Skeletal muscle cell (primary cell): ENCODE data around the gene TGFBR3.
A peak's percentile ranks its signal among the peaks of the same experiment; 100 is the strongest.
"Not testable (repeated sequence)": the region's sequence is repeated elsewhere in the genome, so short reads cannot be mapped to it uniquely, and the experiment has no call there.

ENCODE experiments used
- DNase-seq: peaks from one replicate; pipeline ENCODE4 v3.0.0-alpha.2; 2010; ENCODE audit warnings: low read depth
- H3K4me3 ChIP-seq: 2 replicates; pipeline ENCODE4 v1.5.1; 2011; ENCODE audit warnings: low read depth, mild to moderate bottlenecking, control low read depth, low read length, moderate library complexity

TGFBR3 gene

DNA sequence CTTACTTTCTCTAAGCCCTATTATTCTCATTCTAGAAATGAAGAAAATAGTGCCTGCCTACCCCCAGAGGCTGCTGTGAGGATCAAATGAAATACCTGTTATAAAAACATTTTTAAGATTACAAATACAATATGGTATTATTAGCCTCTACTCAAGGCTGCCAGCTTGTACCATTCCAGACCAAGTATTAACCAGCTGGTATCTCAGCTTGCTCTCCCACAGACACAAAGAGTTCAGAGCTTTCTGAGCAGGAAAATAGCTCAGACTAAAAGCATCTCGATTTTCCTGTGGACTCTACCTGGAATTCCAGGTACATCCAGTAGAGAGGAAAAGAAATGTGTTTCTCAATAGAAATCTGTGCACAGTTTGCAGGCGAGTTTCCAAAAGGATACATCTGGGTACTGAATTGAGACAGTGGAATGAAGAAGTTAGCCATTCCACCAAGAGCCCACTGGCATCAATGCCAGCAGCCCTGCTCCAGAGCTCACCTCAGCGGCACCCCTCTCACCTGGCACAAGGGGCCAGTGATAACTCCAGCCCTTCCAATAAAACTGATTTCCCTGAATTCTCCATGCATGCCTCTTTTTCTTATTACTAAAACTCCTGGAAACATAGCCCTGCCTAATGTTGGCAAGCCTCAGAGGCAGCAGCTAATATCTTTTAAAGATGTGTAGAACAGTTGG lies 31.0 kb downstream of the TGFBR3 start:
- H3K4me3 ChIP-seq: no peak overlapping the region
- DNase-seq: no peak

DNA sequence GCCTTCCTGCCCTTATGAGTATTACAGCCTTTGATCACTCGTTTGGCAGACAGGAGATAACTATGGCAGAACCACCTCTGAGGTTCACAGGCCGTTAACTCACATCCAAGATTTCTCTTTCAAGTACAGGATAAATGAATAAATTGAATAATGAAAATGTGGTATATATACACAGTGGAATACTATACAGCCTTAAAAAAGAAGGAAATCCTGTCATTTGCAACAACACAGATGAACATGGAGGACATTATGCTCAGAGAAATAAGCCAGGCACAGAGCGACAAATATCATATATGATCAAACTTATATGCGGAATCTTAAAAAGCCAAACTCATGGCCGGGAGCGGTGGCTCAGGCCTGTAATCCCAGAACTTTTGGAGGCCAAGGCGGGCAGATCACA lies 32.6 kb downstream of the TGFBR3 start:
- H3K4me3 ChIP-seq: no peak overlapping the region
- DNase-seq: no peak

GRCh38 chr1:91852011-91852410 lies 33.9 kb downstream of the TGFBR3 start:
- not testable (repeated sequence) for H3K4me3 ChIP-seq

DNA sequence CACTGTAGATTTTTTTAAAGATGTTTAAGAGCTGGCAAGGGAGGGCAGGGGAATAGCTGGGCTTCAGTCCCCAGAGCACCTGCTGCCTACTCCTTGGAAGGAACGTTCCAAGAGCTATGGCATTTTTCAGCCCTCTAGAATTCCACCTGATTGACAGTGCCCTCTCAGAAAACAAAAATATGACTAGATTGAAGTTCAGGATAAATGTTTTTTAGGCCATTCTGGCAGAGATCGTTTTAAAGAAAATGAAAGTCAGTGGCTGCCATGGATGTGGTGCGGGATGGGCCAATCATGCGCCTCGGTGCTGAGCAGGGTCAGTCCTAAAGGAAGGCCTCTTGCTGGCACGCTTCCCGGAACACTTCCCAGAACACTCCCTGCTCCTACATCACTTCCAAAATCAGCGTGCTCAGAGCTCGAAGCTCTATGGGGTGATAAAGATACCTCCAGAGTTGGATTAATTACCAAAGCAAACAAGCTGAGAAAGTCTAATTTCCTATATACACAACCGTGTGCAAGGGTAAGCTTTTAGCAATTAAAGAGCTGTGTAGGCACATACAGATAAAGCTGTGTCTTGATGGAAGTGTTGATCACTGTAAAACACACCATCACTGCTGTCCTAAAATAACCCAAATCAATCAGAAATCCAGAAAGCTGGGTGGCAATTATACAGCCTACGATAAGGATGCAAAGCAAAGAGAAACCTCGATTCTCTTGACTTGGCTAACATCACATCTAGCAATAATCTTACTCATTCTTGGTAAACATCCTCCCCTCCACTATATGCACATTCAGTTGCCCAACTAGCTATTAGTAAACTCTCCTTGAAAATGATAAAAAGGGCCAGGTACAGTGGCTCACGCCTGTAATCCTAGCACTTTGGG lies 34.6 kb downstream of the TGFBR3 start:
- peak overlapping the region; percentile 2 for H3K4me3 ChIP-seq

More at GRCh38 chr1:91852011-91852410, 33.9 kb downstream of the TGFBR3 start:
- not testable (repeated sequence) for DNase-seq

DNA sequence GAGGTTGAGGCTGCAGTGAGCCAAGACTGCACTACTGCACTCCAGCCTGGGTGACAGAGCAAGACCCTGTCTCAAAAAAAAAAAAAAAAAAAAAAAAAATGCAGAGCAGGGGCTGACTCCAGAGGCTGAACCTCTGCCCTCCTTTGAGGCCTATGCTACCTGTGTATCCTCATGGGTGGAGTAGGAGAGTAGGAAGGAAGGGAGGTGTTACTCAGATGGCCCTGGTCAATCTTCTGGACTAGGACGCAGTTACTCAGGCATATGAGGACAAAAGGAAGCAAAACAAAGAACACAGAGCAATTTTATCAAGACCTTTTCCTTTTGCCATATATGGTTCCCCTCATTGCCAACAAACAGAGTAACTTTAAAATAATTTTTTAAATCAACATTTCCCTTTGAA lies 35.2 kb downstream of the TGFBR3 start:
- H3K4me3 ChIP-seq: no peak overlapping the region
- DNase-seq: no peak

More for the DNA sequence above, 34.6 kb downstream of the TGFBR3 start:
- peak; percentile 70 for DNase-seq

- H3K4me3 ChIP-seq: no peak overlapping the region
- no peak for DNase-seq
These were observed 38.1 kb downstream of the TGFBR3 start for GRCh38 chr1:91847851-91848250.

DNA sequence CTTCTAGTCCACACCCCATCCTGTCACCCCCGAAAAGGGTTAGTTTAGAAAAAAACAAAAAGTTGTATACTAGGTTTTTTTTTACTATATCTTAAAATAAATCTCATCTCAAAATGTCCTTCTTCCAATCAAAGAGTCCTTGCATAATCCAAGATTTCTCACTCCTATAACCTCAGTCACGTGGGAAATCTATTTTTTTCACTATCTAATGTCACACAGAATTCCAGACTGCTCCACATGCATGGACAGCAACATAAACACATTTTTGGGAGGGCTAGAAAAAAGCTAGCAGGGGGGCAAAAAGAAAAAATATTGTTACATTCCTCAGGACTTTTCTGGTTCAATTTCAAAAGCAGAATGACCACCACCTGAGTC lies 39.3 kb downstream of the TGFBR3 start:
- no peak for DNase-seq
- H3K4me3 ChIP-seq: no peak overlapping the region

- DNase-seq: no peak
- H3K4me3 ChIP-seq: no peak overlapping the region
These were observed 39.8 kb downstream of the TGFBR3 start for GRCh38 chr1:91846007-91846638.

- DNase-seq: peak; percentile 95
- no peak overlapping the region for H3K4me3 ChIP-seq
These were observed 41.0 kb downstream of the TGFBR3 start for GRCh38 chr1:91844862-91845528.

GRCh38 chr1:91843843-91844242 lies 42.1 kb downstream of the TGFBR3 start:
- DNase-seq: no peak
- H3K4me3 ChIP-seq: no peak overlapping the region

DNA sequence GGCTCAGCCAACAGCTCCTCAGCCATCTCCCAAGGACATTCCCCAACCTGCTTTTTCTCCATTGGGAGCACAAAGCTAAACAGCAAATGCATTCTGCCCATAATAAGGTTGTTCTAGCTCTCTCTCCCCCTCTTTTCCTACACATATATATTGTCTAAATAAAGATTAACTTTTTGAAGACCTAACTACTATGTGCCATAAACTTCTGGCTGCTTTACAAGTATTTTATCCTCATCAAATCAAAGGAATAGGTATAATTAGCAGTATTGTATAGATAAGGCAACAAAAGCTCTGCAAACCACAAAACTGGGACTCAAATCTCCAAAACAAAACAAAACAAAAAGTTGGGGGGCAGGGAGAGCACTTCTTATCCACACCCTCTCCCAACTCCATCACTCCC lies 43.4 kb downstream of the TGFBR3 start:
- H3K4me3 ChIP-seq: no peak overlapping the region
- no peak for DNase-seq

DNA sequence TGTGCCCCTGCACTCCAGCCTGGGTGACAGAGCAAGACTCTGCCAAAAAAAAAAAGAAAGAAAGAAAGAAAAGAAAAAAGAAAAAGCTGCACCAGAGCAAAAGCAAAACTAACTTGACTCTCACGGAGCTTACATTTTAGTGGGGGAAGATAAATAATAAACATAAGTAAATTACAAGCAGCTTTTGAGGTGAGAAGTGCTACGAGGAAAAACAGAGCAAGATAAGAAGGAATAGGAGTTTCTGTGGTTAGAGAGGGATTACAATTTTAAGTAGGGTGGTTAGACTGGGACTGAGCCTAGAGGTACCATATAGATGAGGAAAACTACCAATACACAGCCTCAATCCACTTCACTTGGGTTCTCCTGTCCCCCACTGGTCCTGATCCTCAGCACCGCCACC lies 43.9 kb downstream of the TGFBR3 start:
- H3K4me3 ChIP-seq: no peak overlapping the region
- no peak for DNase-seq

GRCh38 chr1:91840276-91840675 lies 45.7 kb downstream of the TGFBR3 start:
- H3K4me3 ChIP-seq, DNase-seq: not testable (repeated sequence)

- no peak for DNase-seq
- no peak overlapping the region for H3K4me3 ChIP-seq
These were observed 49.5 kb downstream of the TGFBR3 start for GRCh38 chr1:91836331-91837040.

DNA sequence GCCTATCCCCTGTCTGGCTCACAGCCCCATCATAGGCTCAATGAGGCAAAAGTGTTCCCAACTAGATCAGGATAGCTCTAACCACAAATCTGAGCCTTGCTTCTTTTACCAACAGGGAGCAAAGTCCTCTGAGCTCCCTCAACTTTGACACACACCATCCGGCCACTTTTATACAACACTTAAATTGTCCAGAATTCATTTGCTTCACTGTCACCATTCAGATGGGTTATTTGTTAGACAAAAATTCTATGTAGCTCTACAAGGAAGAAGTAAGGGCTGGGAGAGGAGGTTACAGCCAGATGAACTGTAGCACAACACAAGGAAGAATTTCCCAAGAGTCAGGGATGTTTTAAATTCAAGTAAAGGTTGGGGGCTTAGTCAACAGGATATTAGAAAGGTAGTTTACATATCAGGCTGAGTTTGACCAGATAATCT lies 50.8 kb downstream of the TGFBR3 start:
- H3K4me3 ChIP-seq: no peak overlapping the region
- DNase-seq: no peak

DNA sequence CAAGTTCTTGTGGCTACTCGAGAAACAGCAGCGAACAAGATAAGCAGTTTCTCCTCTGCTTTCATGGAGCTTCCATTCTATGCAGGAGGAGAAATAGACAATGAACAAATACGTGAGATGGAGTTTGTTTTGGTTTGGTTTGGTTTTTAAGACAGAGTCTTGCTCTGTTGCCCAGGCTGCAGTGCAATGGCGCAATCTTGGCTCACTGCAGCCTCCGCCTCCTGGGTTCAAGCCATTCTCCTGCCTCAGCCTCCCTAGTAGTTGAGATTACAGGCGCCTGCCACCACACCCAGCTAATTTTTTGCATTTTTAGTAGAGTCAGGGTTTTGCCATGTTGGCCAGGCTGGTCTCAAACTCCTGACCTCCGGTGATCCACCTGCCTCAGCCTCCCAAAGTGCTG lies 51.4 kb downstream of the TGFBR3 start:
- H3K4me3 ChIP-seq, DNase-seq: not testable (repeated sequence)

DNA sequence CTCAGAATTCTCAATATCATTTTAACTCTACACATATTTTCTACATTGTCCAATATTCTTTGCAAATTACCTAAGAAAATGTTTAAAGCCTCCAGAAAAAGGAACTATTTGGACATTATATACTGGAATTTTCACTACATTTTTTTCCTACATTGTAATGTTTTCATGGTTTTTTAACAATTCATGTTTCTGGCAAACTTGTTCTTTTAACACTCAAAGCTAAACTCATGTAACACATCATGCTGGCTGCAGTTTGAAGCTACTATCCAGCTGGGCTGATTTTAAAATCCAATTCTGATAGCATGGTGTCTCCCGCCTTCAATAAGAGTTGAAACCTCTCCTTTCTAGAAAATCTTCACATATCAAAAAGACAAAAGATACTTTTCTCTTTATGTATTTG lies 52.0 kb downstream of the TGFBR3 start:
- no peak overlapping the region for H3K4me3 ChIP-seq
- no peak for DNase-seq

- DNase-seq: peak; percentile 65
- no peak overlapping the region for H3K4me3 ChIP-seq
These were observed 54.6 kb downstream of the TGFBR3 start for GRCh38 chr1:91831132-91831930.
